ENCODE data around the gene RUNDC1.

RUNDC1 gene

GRCh38 chr17:43018008-43018853 is 37.9 kb downstream of the RUNDC1 start:
- DNase-seq = peak in 8 of 56 donors; percentile 7 to 48 (median 20)

DNA sequence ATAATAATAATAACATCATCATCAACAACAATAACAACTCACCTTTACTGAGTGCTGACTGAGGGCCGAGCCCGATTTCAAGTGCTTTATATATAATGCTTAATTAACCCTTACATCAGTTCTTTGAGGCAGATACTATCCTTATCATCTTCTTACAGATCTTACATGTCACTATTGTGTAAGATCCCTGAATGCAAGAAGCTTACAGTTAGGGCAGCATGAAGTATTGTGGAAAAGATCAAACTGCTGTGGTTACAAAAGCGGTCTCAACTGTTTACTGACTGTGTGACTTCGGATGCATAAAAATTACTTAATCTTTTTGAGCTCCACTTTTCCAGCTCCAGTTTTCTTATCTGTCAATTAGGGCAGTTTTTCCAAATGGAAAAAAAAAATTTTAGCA is 38.6 kb downstream of the RUNDC1 start:
- no peak for DNase-seq

- no peak for DNase-seq
Measured at GRCh38 chr17:43019418-43019817, 39.1 kb downstream of the RUNDC1 start.

- DNase-seq = no peak
Measured at GRCh38 chr17:43020030-43020621, 39.8 kb downstream of the RUNDC1 start.

DNA sequence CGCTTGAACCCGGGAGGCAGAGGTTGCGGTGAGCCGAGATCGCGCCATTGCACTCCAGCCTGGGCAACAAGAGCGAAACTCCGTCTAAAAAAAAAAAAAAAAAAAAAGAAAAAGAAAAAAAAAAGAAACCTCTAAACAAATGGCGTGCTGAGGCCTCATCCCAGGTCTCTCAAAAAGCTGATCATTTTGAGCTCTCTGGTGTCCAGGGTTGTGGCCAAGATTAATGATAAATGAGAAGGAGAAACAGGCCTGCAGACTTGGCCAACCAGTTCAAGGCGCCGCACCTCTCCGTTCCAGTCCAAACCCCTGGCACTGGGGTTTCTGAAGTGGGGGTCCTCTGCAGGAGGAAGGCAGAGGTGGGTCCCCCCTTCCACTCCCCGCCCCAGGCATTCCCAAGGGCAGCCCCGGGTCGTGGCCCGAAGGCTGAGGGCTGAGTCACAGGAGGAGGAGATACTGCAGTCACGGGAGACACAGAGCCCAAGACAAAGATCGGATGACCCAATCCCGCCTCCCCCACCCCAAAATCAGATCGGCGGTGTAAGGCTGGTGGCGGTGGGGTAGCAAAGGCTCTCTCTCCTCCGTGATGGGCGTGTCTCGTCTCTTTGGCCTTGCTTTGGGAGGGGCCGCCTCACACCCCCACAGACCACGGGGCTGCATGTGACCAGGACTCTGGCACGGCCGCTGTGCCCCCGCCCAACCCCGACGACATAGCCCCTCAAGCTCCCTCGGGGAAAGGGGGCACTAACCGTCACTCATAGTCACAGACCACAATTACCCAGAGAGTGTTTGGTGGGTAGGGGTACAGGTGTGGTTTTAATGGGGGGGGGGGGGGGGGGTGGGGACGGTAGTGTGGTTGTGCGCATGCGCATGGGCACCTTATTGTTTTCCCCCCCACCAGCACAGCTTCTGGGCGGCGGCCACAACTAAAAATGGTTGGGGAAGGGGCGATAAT is 40.7 kb downstream of the RUNDC1 start:
- peak in 25 of 56 donors; percentile 19 to 74 (median 49) for DNase-seq

GRCh38 chr17:43021741-43022512 is 41.6 kb downstream of the RUNDC1 start, which contains the start of gene VAT1:
Gene VAT1 (minus strand): TSS chr17:43022385. CDS start chr17:43022322, 63 bp downstream.
- peak in 47 of 56 donors; percentile 19 to 78 (median 56) for DNase-seq

- peak in 54 of 56 donors; percentile 26 to 92 (median 80) for DNase-seq
Measured at GRCh38 chr17:43024407-43025289, 44.3 kb downstream of the RUNDC1 start, which contains the start of gene RND2. Gene RND2 (plus strand): TSS chr17:43025231. CDS start chr17:43025348, 117 bp downstream.

DNA sequence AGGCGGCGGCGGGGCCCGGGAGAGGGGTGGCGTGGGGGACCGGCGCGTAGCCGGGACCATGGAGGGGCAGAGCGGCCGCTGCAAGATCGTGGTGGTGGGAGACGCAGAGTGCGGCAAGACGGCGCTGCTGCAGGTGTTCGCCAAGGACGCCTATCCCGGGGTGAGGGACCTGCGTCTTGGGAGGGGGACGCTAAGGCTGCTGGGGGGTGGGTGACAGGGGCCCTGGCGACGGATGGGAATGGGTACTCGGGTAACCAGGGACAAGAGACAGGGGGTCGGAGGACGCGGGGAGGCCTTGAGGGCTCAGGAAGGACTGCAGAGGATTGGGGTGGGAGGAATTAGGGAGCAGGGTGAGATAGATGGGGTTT is 44.9 kb downstream of the RUNDC1 start:
- DNase-seq = no peak

DNA sequence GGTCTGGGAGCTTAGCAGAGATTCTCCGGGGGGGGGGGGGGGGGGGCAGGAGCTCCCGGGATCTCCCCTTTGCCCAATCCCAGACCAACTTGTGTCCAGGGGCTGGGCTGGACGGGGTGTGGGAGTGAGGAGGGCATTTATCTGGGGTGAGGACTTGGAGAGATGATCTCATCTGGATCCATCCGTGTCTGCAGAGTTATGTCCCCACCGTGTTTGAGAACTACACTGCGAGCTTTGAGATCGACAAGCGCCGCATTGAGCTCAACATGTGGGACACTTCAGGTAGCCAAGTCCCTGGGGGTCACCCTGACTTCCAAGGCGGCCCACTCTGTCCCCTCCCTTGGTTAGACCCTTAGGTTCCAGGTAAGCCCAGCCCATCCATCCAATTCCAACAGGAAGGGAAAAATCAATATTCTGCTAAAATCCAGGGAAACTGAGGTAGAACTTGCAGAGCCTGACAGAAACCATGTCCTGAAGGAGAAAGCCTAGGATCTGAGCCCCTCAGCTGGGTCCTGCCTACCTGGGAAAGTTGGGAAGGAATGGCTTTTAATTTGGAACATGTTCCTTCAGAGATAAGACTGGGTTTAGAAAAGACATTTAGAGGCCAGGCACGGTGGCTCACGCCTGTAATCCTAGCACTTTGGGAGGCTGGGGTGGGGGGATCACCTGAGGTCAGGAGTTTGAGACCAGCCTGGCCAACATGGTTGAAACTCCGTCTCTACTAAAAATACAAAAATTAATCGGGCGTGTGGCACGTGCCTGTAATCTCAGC is 45.6 kb downstream of the RUNDC1 start:
- DNase-seq = no peak

GRCh38 chr17:43026595-43026994 is 46.2 kb downstream of the RUNDC1 start:
- DNase-seq = no peak

DNA sequence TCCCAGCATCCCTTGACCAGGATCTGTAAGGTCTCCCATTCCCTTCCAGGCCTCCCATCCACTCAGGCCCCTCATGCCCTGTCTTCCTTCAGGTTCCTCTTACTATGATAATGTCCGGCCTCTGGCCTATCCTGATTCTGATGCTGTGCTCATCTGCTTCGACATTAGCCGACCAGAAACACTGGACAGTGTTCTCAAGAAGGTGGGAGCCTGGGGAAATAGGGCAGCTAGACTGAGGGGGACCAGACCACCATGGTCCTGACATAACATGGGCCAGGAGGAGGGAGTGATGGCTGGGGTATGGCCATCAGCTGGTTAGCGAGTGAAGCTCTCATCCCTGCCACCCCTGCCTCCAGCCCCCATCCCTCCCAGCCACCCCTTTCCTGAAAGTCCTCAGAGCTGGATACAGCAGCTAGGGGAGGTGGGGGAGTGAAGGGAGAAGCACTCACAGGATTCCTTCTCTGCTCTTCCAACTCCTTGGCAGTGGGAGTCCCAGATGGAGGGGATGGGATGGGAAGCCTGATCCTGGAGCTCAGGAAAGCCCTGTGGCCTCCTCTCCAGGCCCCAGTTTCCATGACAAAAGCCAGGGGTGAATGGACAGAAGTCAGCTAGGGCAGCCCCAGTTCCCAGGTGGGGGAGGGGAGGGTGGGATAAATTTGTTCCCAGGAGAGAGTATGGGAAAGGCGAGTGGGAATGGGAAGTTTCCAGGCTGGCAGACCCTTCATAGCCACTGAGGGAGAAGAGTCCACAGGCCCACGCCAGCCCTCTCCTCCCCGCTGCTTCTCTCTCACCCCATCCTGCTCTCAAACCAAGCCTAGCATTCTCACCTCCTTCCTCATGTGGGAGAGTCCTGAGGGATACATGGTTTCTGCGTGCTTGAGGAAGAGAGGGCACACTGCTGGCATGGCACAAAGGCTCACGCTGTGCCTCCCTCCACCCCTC is 47.0 kb downstream of the RUNDC1 start:
- no peak for DNase-seq

- no peak for DNase-seq
Measured at GRCh38 chr17:43028221-43028861, 48.0 kb downstream of the RUNDC1 start.

- peak in 11 of 56 donors; percentile 11 to 46 (median 17) for DNase-seq
Measured at GRCh38 chr17:43030137-43030767, 49.9 kb downstream of the RUNDC1 start.

GRCh38 chr17:43031666-43032065 is 51.3 kb downstream of the RUNDC1 start:
- no peak for DNase-seq

DNA sequence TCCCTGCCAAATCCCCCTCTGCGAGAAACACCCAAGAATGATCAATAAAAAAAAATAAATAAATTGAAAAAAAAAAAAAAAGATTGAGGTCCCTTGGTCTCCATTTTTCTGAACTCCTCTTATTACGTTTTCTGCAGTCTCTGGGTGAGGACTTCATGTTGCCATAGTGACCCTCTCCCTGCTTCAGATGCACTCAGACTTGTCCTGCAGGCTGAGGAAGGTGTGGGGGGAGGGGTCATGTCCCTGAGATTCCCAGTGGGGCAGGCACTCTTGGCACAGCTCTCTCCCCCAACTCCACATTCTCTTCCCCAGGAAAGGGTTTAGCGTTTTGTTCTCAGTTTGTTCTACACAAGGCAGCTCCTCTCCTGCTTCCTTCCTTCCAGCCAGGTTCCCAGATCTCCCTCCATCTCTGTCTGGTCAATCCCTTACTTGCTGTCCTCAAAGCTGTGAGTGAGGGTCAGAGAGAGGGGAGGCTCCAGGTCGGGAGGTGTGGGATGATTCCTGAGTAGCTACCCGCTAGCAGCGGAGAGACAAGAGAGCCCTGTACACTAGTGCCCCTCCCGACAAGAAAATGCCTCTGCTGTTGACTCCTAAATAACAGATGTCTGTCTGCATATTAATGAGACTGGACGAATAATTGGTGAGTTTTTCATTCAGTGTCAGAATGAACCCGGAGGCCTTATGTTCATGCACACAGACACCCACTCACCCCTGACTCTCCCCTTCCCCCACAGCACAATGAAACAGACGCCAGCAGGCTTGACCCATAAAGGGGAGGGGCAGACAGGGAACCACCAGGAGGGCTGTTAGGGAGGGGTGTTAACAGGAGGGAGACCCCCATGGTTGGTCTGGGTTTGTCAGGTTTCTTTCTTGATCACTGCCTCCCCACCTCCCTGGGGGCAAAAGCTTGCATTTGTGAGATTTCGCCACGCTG is 53.9 kb downstream of the RUNDC1 start:
- DNase-seq = peak in 12 of 56 donors; percentile 6 to 45 (median 20)

Measured in amygdala (tissue), 56 donors.